ENCODE measurements around the gene VPS29.
"Not testable (repeated sequence)": the region's sequence is repeated elsewhere in the genome, so short reads cannot be mapped to it uniquely, and the experiment has no call there.

Gene VPS29

GRCh38 chr12:110520876-110521712 lies 19.2 kb upstream of the VPS29 start:
- DNase-seq: peak; percentile 6

- not testable (repeated sequence) for DNase-seq
Measured at GRCh38 chr12:110518014-110518413, 16.1 kb upstream of the VPS29 start.

GRCh38 chr12:110516995-110517394 lies 15.1 kb upstream of the VPS29 start:
- DNase-seq: no peak

GRCh38 chr12:110514363-110514762 lies 12.5 kb upstream of the VPS29 start:
- no peak for DNase-seq

GRCh38 chr12:110513842-110514241 lies 11.9 kb upstream of the VPS29 start:
- DNase-seq: no peak

- DNase-seq: no peak
Measured at GRCh38 chr12:110508071-110508586, 6.2 kb upstream of the VPS29 start.

- no peak for DNase-seq
Measured at GRCh38 chr12:110505332-110505731, 3.4 kb upstream of the VPS29 start.

- DNase-seq: no peak
Measured at GRCh38 chr12:110503432-110503831, 1.5 kb upstream of the VPS29 start.

- no peak for DNase-seq
Measured at GRCh38 chr12:110501399-110501751, 536 bp downstream of the VPS29 start.

- DNase-seq: no peak
Measured at GRCh38 chr12:110498984-110499706, 2.8 kb downstream of the VPS29 start.

GRCh38 chr12:110475426-110475825 lies 26.5 kb downstream of the VPS29 start:
- DNase-seq: no peak

GRCh38 chr12:110468214-110469048 lies 33.5 kb downstream of the VPS29 start, which contains the start of the genes FAM216A and GPN3:
TSS of gene FAM216A (plus strand) at chr12:110468845. CDS start at chr12:110468876, 31 bp downstream.
TSS of gene GPN3 (minus strand) at chr12:110468257. CDS start at chr12:110468203, 54 bp downstream.
- peak; percentile 97 for DNase-seq

- DNase-seq: no peak
Measured at GRCh38 chr12:110467847-110468213, 34.1 kb downstream of the VPS29 start.

- DNase-seq: no peak
Measured at GRCh38 chr12:110466791-110467190, 35.1 kb downstream of the VPS29 start.

- DNase-seq: not testable (repeated sequence)
Measured at GRCh38 chr12:110465765-110466164, 36.1 kb downstream of the VPS29 start.

GRCh38 chr12:110465024-110465423 lies 36.9 kb downstream of the VPS29 start:
- DNase-seq: no peak

- not testable (repeated sequence) for DNase-seq
Measured at GRCh38 chr12:110461189-110461588, 40.7 kb downstream of the VPS29 start.

- DNase-seq: no peak
Measured at GRCh38 chr12:110458756-110459155, 43.2 kb downstream of the VPS29 start.

GRCh38 chr12:110453569-110454296 lies 48.2 kb downstream of the VPS29 start:
- DNase-seq: no peak

- DNase-seq: no peak
Measured at GRCh38 chr12:110451263-110451662, 50.6 kb downstream of the VPS29 start.

GRCh38 chr12:110449799-110450497 lies 52.0 kb downstream of the VPS29 start, which contains the start of gene ARPC3:
TSS of gene ARPC3 (minus strand) at chr12:110450337. CDS start at chr12:110450260, 77 bp downstream.
- DNase-seq: peak; percentile 95

Measured in CD4-positive, alpha-beta T cell treated with Interleukin-12 subunit alpha and Interleukin-12 subunit beta, for 1 hour (primary cell).